ENCODE data around the gene IL24. TPM values are rescaled to one million over a fixed set of nuclear protein-coding genes. Genes with fewer than 3 reads are reported as not detected.

IL24 gene
- polyA plus RNA-seq, 1 donor (not counting 4 experiments of a cell fraction or from before 2014, with no cell fraction given), result 2.3 TPM

DNA sequence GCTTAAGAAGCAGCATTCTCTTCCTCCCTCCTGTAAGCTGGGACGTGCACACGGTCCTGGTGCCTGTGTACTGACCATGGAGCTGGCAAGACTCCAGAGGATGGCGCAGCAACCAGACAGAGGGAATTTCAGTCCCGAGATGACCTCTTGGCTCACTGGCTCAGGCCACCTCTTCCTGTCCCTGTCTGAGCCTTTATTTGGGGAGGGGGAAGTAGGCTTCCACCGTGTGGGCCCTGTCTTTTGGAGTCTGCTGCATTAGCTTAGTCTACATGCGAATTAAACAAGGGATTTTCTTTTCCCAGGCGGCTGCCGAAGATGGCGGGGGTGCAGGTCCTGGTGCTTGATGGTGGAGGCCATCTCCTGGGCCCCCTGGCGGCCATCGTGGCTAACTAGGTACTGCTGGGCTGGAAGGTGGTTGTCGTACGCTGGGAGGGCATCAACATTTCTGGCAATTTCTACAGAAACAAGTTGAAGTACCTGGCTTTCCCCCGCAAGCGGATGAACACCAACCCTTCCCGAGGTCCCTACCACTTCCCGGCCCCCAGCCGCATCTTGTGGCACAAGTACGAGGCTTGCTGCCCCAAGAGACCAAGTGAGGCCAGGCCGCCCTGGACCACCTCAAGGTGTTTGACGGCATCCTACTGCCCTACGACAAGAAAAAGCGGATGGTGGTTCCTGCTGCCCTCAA is 10.2 kb downstream of the IL24 start:
- dilution Hi-C loops (cut with MboI; ENCODE audit: extremely low pct_ligation_motif_present, low sequenced_read_pairs), result no loop called here
- H3K27me3 ChIP-seq (ENCODE audit: control insufficient read depth, extremely low read depth, insufficient read depth, low read length), result no peaks in the 10 kb centered on the region
- no peaks in the 10 kb centered on the region for H4K20me1 ChIP-seq (ENCODE audit: control insufficient read depth, extremely low read depth, insufficient read depth, low read length)
- peak overlapping the region; percentile 93 for H3K27ac ChIP-seq (ENCODE audit: control insufficient read depth, insufficient read depth, low read length)
- no peaks in the 10 kb centered on the region for H3K9me1 ChIP-seq (ENCODE audit: control insufficient read depth, extremely low read depth, insufficient read depth, low read length)
- H2AFZ ChIP-seq (ENCODE audit: control insufficient read depth, low read length), result no peak overlapping the region
- H3K4me3 ChIP-seq (ENCODE audit: control insufficient read depth in 2 of 3, extremely low read depth in 1 of 3, insufficient read depth in 2 of 3, low read depth in 1 of 3, low read length in 3 of 3), result no peak overlapping the region
- peaks cover 5% of the 10 kb centered on the region for H3K79me2 ChIP-seq (ENCODE audit: control insufficient read depth, insufficient read depth, low read length)
- peaks cover 0 to 17% of the 10 kb centered on the region in 2 experiments for H3K36me3 ChIP-seq (ENCODE audit: control insufficient read depth in 2 of 2, extremely low read depth in 1 of 2, insufficient read depth in 2 of 2, low read length in 2 of 2)
- H3K9me3 ChIP-seq (ENCODE audit: control insufficient read depth, low read depth, low read length), result no peaks in the 10 kb centered on the region
- no peak overlapping the region for H3K9ac ChIP-seq (ENCODE audit: control insufficient read depth, extremely low read depth, insufficient read depth, low read length)
- no peak overlapping the region for H3K4me2 ChIP-seq (ENCODE audit: control insufficient read depth, extremely low read depth, insufficient read depth, low read depth, low read length)
- no peak for TF ChIP-seq EZH2 (IDR thresholded peaks at IDR 0.05; ENCODE audit: low read length)
- TF ChIP-seq, protein P1, sequence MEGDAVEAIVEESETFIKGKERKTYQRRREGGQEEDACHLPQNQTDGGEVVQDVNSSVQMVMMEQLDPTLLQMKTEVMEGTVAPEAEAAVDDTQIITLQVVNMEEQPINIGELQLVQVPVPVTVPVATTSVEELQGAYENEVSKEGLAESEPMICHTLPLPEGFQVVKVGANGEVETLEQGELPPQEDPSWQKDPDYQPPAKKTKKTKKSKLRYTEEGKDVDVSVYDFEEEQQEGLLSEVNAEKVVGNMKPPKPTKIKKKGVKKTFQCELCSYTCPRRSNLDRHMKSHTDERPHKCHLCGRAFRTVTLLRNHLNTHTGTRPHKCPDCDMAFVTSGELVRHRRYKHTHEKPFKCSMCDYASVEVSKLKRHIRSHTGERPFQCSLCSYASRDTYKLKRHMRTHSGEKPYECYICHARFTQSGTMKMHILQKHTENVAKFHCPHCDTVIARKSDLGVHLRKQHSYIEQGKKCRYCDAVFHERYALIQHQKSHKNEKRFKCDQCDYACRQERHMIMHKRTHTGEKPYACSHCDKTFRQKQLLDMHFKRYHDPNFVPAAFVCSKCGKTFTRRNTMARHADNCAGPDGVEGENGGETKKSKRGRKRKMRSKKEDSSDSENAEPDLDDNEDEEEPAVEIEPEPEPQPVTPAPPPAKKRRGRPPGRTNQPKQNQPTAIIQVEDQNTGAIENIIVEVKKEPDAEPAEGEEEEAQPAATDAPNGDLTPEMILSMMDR (optimal IDR thresholded peaks at IDR 0.05 in 1 of 3, IDR thresholded peaks at IDR 0.05 in 1 of 3, conservative IDR thresholded peaks at IDR 0.05 in 1 of 3; ENCODE audit: extremely low read depth in 1 of 3, insufficient read depth in 2 of 3, low read length in 3 of 3), result peak in 2 of 3 experiments; percentile 11 to 12
- peaks cover 58% of the 10 kb centered on the region for H3K4me1 ChIP-seq (ENCODE audit: control insufficient read depth, extremely low read depth, insufficient read depth, low read length)
- DNase-seq (ENCODE audit: low read depth, low spot score), result no peak
- no peak for FAIRE-seq

GRCh38 chr1:206908038-206908437 is 10.8 kb downstream of the IL24 start:
- H4K20me1 ChIP-seq (ENCODE audit: control insufficient read depth, extremely low read depth, insufficient read depth, low read length), result no peaks in the 10 kb centered on the region
- no peaks in the 10 kb centered on the region for H3K9me3 ChIP-seq (ENCODE audit: control insufficient read depth, low read depth, low read length)
- TF ChIP-seq, protein P1 (optimal IDR thresholded peaks at IDR 0.05 in 1 of 3, IDR thresholded peaks at IDR 0.05 in 1 of 3, conservative IDR thresholded peaks at IDR 0.05 in 1 of 3; ENCODE audit: extremely low read depth in 1 of 3, insufficient read depth in 2 of 3, low read length in 3 of 3), result no peak
- no peak for TF ChIP-seq EZH2 (IDR thresholded peaks at IDR 0.05; ENCODE audit: low read length)
- H3K36me3 ChIP-seq (ENCODE audit: control insufficient read depth in 2 of 2, extremely low read depth in 1 of 2, insufficient read depth in 2 of 2, low read length in 2 of 2), result peaks cover 0 to 14% of the 10 kb centered on the region in 2 experiments
- peak overlapping the region; percentile 93 for H3K27ac ChIP-seq (ENCODE audit: control insufficient read depth, insufficient read depth, low read length)
- DNase-seq (ENCODE audit: low read depth, low spot score), result no peak
- dilution Hi-C loops (cut with MboI; ENCODE audit: extremely low pct_ligation_motif_present, low sequenced_read_pairs), result no loop called here
- H3K9ac ChIP-seq (ENCODE audit: control insufficient read depth, extremely low read depth, insufficient read depth, low read length), result peak overlapping the region; percentile 82
- H2AFZ ChIP-seq (ENCODE audit: control insufficient read depth, low read length), result no peak overlapping the region
- H3K9me1 ChIP-seq (ENCODE audit: control insufficient read depth, extremely low read depth, insufficient read depth, low read length), result no peaks in the 10 kb centered on the region
- H3K79me2 ChIP-seq (ENCODE audit: control insufficient read depth, insufficient read depth, low read length), result peaks cover 5% of the 10 kb centered on the region
- H3K4me3 ChIP-seq (ENCODE audit: control insufficient read depth in 2 of 3, extremely low read depth in 1 of 3, insufficient read depth in 2 of 3, low read depth in 1 of 3, low read length in 3 of 3), result peak overlapping the region in 2 of 3 experiments; percentile 68 to 75
- no peak for FAIRE-seq
- H3K4me2 ChIP-seq (ENCODE audit: control insufficient read depth, extremely low read depth, insufficient read depth, low read depth, low read length), result peak overlapping the region; percentile 91
- H3K4me1 ChIP-seq (ENCODE audit: control insufficient read depth, extremely low read depth, insufficient read depth, low read length), result peaks cover 58% of the 10 kb centered on the region
- H3K27me3 ChIP-seq (ENCODE audit: control insufficient read depth, extremely low read depth, insufficient read depth, low read length), result no peaks in the 10 kb centered on the region
